Stimulated activated CD4-positive, alpha-beta T cell treated with anti-CD3 and anti-CD28 coated beads, Interleukin-4, amount 100 ng/mL, for 1 hour (primary cell): ENCODE data around the gene TRAF3IP3.
"Not testable (repeated sequence)": the region's sequence is repeated elsewhere in the genome, so short reads cannot be mapped to it uniquely, and the experiment has no call there.

Experiments used
- DNase-seq: peaks from one replicate; pipeline ENCODE4 v3.0.0-alpha.2; 2020

The TRAF3IP3 gene

GRCh38 chr1:209769971-209770370, 14.1 kb downstream of the TRAF3IP3 start:
- no peak for DNase-seq

GRCh38 chr1:209770636-209771415, 15.0 kb downstream of the TRAF3IP3 start:
- DNase-seq = no peak

- DNase-seq = no peak
Measured at GRCh38 chr1:209772126-209772525, 16.3 kb downstream of the TRAF3IP3 start.

- no peak for DNase-seq
Measured at GRCh38 chr1:209774592-209774991, 18.7 kb downstream of the TRAF3IP3 start.

DNA sequence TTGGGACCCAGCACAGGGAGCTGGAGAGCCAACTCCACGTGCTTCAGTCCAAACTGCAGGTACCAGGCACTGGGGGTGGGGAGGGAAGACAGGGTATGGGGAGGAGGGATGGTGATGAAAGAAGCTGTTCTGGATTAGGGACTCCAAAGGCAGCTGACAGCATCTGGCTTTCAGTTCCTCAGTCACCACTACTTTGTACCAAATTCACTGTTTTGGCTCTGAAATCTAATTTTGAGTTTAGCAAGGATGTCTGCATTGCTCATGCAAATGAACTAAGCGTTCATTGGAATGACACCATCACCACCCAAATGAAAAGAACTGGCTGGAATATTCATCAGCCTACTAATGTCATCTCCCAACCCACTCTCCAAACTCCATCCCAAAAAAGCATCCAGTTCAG, 19.8 kb downstream of the TRAF3IP3 start:
- DNase-seq = no peak

GRCh38 chr1:209777587-209777986, 21.7 kb downstream of the TRAF3IP3 start:
- DNase-seq = no peak

DNA sequence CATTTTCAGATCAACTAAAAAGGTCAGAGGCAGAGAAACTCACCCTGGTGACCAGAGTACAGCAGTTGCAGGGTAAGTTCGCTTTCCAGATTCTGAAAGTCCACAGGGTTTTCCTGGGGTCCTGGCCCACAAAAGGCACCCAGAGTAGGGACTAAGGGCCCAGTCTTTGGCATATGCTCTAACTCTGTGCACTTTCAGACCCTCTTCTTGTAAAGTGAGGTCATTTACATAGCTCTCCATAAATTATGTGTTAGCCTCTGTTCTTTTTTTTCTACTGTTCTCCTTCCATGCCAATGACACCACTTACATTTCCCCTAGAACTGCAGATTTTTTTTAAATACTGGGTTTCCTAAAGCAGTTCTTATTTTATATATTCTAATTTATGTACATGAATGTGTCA, 22.2 kb downstream of the TRAF3IP3 start:
- DNase-seq = no peak

DNA sequence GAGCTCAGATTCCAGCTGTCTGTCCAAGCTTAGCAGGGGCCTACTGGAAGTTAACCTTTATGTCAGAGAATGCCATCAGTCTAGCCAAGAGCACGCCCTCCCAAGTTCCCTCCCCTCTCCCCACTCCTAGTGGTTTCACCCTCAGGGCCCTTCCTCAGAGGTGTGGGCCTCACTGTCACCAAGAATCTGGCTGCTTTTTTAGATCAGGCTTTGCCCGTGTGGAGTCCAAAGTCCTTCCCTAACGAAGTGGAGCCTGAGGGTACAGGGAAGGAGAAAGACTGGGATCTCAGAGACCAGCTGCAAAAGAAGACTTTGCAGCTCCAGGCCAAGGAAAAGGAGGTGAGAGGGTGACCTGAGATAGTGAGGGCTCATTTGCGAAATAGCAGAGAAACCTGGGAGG, 24.4 kb downstream of the TRAF3IP3 start:
- DNase-seq = no peak

DNA sequence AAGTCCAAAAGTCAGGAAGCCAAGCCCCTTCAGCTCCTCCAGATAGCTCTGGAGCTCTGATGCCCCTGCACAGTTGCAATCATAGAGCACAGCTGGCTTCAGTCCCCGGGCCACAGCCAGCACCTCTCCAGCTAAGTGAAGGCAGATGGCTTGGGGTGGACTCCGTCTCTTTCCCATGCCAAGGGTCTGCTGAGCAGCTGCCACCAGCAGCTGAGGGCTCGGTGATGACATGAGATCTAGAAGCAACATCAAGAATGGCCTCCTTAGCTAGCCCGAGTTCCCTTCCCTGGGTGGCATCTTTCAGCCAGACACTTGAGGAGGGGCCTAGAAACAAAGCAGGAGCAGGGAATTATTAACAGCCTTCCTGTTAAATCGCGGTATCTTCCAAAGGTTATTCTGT, 27.5 kb downstream of the TRAF3IP3 start:
- no peak for DNase-seq

DNA sequence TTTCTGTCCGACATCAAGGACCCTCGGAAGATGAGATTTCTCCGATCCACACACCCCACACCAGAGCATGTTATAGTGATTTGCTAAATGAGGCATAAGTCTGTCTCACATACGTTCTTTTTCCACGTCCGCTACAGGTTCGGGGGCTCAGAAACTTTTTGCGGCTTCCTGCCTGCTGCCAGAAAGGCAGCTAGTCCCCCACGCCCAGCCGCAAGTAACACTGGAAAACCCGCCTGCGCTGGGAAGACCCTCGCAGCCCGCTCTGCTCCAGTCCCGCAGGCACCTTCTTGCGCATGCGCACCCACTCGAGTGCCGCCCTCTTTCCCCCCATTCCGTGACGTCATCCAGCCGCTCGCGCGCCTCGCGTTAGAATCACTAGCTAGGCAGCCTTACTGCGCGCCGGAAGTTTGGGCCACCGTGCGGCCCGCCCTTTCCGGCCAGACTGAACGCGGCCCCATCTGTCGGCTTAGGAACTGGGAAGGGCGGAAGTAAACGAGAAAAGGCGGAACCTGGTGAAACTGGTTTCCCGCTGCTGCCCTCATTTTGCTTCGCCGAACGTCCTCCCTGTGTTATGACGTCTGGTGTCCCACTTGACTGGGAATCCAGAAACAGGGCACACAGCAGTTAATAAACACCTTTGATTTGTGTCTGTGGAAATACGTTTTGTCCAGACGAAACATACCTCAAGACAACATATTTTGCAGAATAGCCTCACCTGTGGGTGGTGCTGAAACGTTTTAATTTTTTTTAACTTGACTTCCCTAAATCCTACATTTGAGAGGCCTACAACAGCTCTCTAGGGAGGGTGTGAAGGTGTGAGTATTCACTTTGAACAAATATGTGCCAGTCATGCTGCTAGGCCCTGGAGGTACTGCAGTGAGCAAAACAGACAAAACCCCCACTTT, 28.7 kb downstream of the TRAF3IP3 start, which contains the start of gene C1orf74:
Gene C1orf74, minus strand, starts transcription at position 295 of the 905 bp plus-strand sequence. CDS start 925 bp downstream, outside the sequence.
- DNase-seq = peak; percentile 99

DNA sequence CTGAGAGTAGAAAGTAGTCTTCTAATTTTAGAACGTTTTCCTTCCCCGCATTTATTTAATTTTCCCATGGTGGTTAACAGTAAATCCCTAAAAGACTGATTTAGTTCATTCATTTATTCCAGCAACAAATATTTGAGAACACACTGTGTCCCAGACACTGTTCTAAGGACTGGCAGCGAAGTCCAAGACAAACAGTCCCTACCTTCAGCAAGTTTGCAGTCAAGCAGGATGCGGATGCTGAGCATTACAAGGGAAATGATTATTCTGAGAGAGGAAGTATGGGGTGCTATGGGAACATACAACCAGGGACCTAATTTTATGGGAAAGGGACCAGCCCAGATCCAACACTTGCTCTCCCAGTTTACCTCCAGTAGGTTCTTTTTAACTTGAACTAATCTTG, 29.7 kb downstream of the TRAF3IP3 start:
- no peak for DNase-seq

- DNase-seq = no peak
Measured at GRCh38 chr1:209786146-209786545, 30.3 kb downstream of the TRAF3IP3 start.

DNA sequence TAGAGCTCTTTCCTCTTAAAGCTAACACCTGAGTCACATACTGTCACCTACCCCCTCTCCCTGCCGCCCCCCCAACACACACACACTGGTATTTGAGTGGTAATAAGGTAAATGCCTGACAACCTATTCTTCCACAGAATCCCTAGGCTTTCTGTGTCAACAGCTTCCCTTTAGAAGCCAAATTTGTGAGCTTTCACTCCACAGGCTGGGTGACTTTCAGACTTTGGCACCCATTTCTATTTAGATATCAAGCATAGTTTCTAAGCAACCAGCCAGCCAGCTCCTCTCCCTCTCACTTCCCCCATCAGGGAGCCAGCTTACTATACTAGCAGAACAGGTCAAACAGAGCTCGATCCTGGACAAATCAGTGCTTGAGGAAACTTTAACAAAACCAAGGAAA, 31.7 kb downstream of the TRAF3IP3 start:
- no peak for DNase-seq

GRCh38 chr1:209789245-209789644, 33.4 kb downstream of the TRAF3IP3 start:
- no peak for DNase-seq

- DNase-seq = no peak
Measured at GRCh38 chr1:209790286-209791193, 34.7 kb downstream of the TRAF3IP3 start.

- DNase-seq = no peak
Measured at GRCh38 chr1:209791920-209792319, 36.1 kb downstream of the TRAF3IP3 start.

- not testable (repeated sequence) for DNase-seq
Measured at GRCh38 chr1:209793711-209794110, 37.9 kb downstream of the TRAF3IP3 start.

DNA sequence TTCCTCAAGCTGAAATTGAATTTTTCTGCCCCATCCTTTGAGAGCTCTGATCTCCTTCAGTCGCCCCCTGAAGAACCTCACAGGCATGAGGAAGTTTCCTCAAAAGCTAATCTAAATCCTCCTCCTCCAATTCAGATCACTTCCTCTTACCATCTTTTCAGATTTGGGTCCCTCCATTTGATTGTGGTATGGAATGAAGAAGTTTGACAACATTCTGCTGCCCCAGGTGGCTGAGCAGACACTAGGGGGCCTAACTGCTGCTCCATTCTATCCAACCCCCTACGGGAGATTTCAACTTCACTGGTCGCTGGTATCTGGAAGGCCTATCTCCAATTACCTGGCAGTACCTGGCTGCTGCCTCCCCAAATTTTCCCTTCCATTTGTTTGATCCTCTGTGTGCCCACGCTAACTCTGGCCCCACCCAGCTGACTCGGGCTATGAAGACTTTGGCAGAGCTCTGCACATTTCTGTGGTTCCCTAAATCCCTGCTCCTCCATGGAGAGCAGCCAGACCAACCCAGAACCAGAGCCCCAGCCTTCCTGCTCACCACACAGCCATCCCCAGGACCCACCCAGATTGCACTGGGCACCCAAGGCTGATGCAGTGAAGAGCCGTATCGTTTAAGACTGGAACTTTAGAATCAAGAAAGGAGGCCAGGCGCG, 42.3 kb downstream of the TRAF3IP3 start:
- no peak for DNase-seq

DNA sequence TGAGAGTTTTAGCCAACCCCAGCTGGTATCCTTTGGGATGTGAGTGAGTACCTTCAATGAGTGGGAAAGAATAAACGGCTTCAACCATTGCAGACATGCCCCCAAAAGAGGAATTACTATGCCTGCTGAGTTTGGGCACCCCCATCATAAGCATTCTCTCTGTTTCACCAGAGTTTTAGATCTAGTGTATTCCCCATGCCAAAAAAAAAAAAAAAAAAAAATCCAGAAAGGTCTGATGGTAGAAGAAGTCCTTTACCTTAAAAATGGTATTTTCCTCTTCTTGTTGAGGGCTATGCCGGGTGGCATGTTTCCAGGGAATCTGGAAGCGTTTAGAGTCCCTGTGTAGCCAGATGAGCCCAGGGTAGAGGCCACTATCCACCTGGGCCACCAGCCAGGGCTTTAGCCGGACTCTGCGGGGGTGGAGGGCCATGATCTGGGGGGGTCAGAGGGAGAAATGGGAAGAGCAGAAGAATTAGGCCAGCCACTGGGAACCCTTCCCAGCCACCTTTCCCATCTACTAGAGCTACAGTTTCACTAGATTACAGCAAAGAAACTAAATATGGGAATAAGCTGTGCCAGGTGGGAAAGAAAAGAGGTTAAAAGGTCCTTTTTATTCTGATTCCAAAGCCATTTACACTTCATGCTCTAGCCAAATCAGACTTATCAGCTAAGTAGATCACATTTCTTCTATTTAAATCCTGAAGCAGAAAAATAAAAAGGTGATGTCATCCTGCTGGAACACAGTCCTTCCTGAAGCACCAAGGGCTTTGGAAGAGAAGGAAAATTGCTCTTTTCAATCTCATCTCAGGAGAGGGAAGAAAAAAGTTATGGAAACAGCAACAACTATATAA, 45.4 kb downstream of the TRAF3IP3 start:
- DNase-seq = no peak

GRCh38 chr1:209802117-209802779, 46.4 kb downstream of the TRAF3IP3 start:
- no peak for DNase-seq

DNA sequence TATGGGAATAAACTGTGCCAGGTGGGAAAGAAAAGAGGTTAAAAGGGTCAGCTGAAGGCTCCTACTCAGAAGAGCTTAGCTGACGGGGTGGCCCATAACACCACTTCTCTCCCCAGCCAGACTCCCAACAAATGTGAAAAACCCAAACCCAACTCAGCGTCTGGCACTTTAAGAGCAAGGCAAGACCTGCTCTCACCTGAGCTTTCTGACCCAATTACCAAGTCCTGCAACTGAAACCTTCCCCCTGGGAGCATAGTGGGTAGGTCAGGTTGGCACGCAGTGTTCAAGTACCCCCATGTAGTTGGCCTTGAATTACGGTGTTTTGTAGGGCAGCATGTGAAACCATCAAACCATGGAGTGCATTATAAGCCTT, 46.9 kb downstream of the TRAF3IP3 start:
- no peak for DNase-seq
